H9 (cell line): ENCODE results near the gene RAB24. TPM values are rescaled to one million over a fixed set of nuclear protein-coding genes. Genes with fewer than 3 reads are reported as not detected.
A peak's percentile ranks its signal among the peaks of the same experiment; 100 is the strongest.

Experiments used
- DNase-seq: peaks from one replicate; pipeline ENCODE4 v3.0.0-alpha.2; 2017
- H2AFZ ChIP-seq: one replicate; pipeline ENCODE4 v1.6.1; 2013; ENCODE audit warnings: mild to moderate bottlenecking, low read length, control low read depth, moderate library complexity
- H2AK5ac ChIP-seq: 2 replicates; pipeline ENCODE4 v1.6.1; 2013; ENCODE audit warnings: low read length, control low read depth, mixed read lengths; ENCODE audit not compliant: insufficient read length
- H2BK120ac ChIP-seq: one replicate; pipeline ENCODE4 v1.6.1; 2013; ENCODE audit warnings: low read depth, mild to moderate bottlenecking, low read length, control low read depth, inconsistent platforms; ENCODE audit not compliant: poor library complexity, severe bottlenecking
- H2BK12ac ChIP-seq: 2 replicates; pipeline ENCODE4 v1.6.1; 2013; ENCODE audit warnings: low read length, control low read depth, mixed read lengths, low read depth; ENCODE audit not compliant: insufficient read length
- H2BK15ac ChIP-seq: 2 replicates; pipeline ENCODE4 v1.6.1; 2013; ENCODE audit warnings: low read depth, low read length, control low read depth
- H2BK20ac ChIP-seq: one replicate; pipeline ENCODE4 v1.6.1; 2013; ENCODE audit warnings: low read depth, mild to moderate bottlenecking, low read length, control low read depth, inconsistent platforms; ENCODE audit not compliant: poor library complexity, severe bottlenecking
- H2BK5ac ChIP-seq: 2 replicates; pipeline ENCODE4 v1.6.1; 2013; ENCODE audit warnings: low read length, control low read depth, mixed read lengths; ENCODE audit not compliant: insufficient read length
- H3K14ac ChIP-seq: 2 replicates; pipeline ENCODE4 v1.6.1; 2013; ENCODE audit warnings: low read length, control low read depth; ENCODE audit not compliant: insufficient read depth
- H3K18ac ChIP-seq: 2 replicates; pipeline ENCODE4 v1.6.1; 2013; ENCODE audit warnings: low read depth, mild to moderate bottlenecking, mixed read lengths, low read length, control low read depth; ENCODE audit not compliant: insufficient read length
- H3K23ac ChIP-seq: 2 replicates; pipeline ENCODE4 v1.6.1; 2013; ENCODE audit warnings: low read length, control low read depth, mixed read lengths, low read depth; ENCODE audit not compliant: insufficient read length
- H3K23me2 ChIP-seq: 2 replicates; pipeline ENCODE4 v1.6.1; 2013; ENCODE audit warnings: low read depth, mild to moderate bottlenecking, mixed read lengths, low read length, control low read depth; ENCODE audit not compliant: insufficient read length, poor library complexity, severe bottlenecking
- H3K27ac ChIP-seq: 2 replicates; pipeline ENCODE4 v1.5.1; 2013; ENCODE audit warnings: low read length, control low read depth, mixed read lengths, low read depth; ENCODE audit not compliant: insufficient read length
- H3K27me3 ChIP-seq: 2 replicates; pipeline ENCODE4 v1.6.1; 2013; ENCODE audit warnings: low read length, control low read depth, inconsistent platforms; ENCODE audit not compliant: insufficient read depth
- H3K4ac ChIP-seq: 2 replicates; pipeline ENCODE4 v1.6.1; 2013; ENCODE audit warnings: low read depth, mild to moderate bottlenecking, control low read depth, inconsistent platforms, low read length, moderate library complexity
- H3K4me1 ChIP-seq: 2 replicates; pipeline ENCODE4 v1.6.1; 2013; ENCODE audit warnings: low read length, control low read depth, inconsistent platforms; ENCODE audit not compliant: insufficient read depth
- H3K4me2 ChIP-seq: 2 replicates; pipeline ENCODE4 v1.6.1; 2013; ENCODE audit warnings: low read length, control low read depth, mixed read lengths; ENCODE audit not compliant: insufficient read length, insufficient read depth
- H3K56ac ChIP-seq: 2 replicates; pipeline ENCODE4 v1.6.1; 2013; ENCODE audit warnings: low read depth, mild to moderate bottlenecking, mixed read lengths, low read length, control low read depth; ENCODE audit not compliant: insufficient read length
- H3K79me1 ChIP-seq: 2 replicates; pipeline ENCODE4 v1.6.1; 2013; ENCODE audit warnings: low read depth, mild to moderate bottlenecking, moderate library complexity, low read length, control low read depth, inconsistent platforms; ENCODE audit not compliant: insufficient read depth, poor library complexity, severe bottlenecking
- H3K79me2 ChIP-seq: 2 replicates; pipeline ENCODE4 v1.6.1; 2013; ENCODE audit warnings: low read length, control low read depth, inconsistent platforms; ENCODE audit not compliant: insufficient read depth
- H3K9ac ChIP-seq: 2 replicates; pipeline ENCODE4 v1.6.1; 2013; ENCODE audit warnings: low read length, control low read depth, mixed read lengths; ENCODE audit not compliant: insufficient read length; ENCODE audit errors: extremely low read depth
- H3K9me3 ChIP-seq: one replicate; pipeline ENCODE4 v1.6.1; 2013; ENCODE audit warnings: low read depth, low read length, inconsistent platforms; ENCODE audit not compliant: control insufficient read depth
- H3T11ph ChIP-seq: one replicate; pipeline ENCODE4 v1.6.1; 2013; ENCODE audit warnings: mild to moderate bottlenecking, low read length, control low read depth, inconsistent platforms
- H4K20me1 ChIP-seq: one replicate; pipeline ENCODE4 v1.6.1; 2013; ENCODE audit not compliant: control insufficient read depth, insufficient read length, insufficient read depth
- H4K5ac ChIP-seq: 2 replicates; pipeline ENCODE4 v1.6.1; 2013; ENCODE audit warnings: low read depth, mild to moderate bottlenecking, mixed read lengths, low read length, control low read depth; ENCODE audit not compliant: insufficient read length
- H4K8ac ChIP-seq: replicated peaks from 2 replicates; pipeline ENCODE4 v1.6.1; 2013; ENCODE audit warnings: low read length, control low read depth, mixed read lengths, low read depth; ENCODE audit not compliant: insufficient read length
- H4K91ac ChIP-seq: 2 replicates; pipeline ENCODE4 v1.6.1; 2013; ENCODE audit warnings: low read depth, mild to moderate bottlenecking, moderate library complexity, mixed read lengths, low read length, control low read depth; ENCODE audit not compliant: insufficient read length
- H3K27ac Mint-ChIP-seq, 3 experiments: 2 replicates in 2 of 3; 3 replicates in 1 of 3; pipeline ENCODE4 v1.8.0; 2020 to 2021; ENCODE audit warnings: mixed read lengths in 3 of 3, mild to moderate bottlenecking in 1 of 3, moderate library complexity in 1 of 3
- H3K27me3 Mint-ChIP-seq: 2 replicates; pipeline ENCODE4 v1.8.0; 2021; ENCODE audit warnings: low read depth, mild to moderate bottlenecking, moderate library complexity, mixed read lengths
- H3K36me3 Mint-ChIP-seq, 3 experiments: 2 replicates in 2 of 3; 3 replicates in 1 of 3; pipeline ENCODE4 v1.8.0; 2020 to 2021; ENCODE audit warnings: low read depth in 3 of 3, mixed read lengths in 3 of 3; ENCODE audit not compliant: insufficient read depth in 1 of 3
- H3K4me1 Mint-ChIP-seq, 2 experiments: 2 replicates each; pipeline ENCODE4 v1.8.0; 2020; ENCODE audit warnings: mixed read lengths in 2 of 2
- H3K4me3 Mint-ChIP-seq, 2 experiments: 2 replicates in 1 of 2; 3 replicates in 1 of 2; pipeline ENCODE4 v1.8.0; 2020 to 2021; ENCODE audit warnings: mild to moderate bottlenecking in 2 of 2, mixed read lengths in 2 of 2, moderate library complexity in 1 of 2
- H3K9me3 Mint-ChIP-seq, 2 experiments: 2 replicates in 1 of 2; 3 replicates in 1 of 2; pipeline ENCODE4 v1.8.0; 2020; ENCODE audit warnings: mild to moderate bottlenecking in 2 of 2, mixed read lengths in 2 of 2, moderate library complexity in 1 of 2
- CTCF ChIP-seq: fragments of 200-600 bp; sonication (generic); conservative IDR thresholded peaks from 3 replicates; pipeline ENCODE4 v1.8.0; 2021; ENCODE audit warnings: antibody characterized with exemption, mild to moderate bottlenecking
- WGBS: extraction: QIAGEN DNeasy Blood & Tissue Kit; methylation state at CpG from one replicate; pipeline ENCODE4 v1.1.7; 2013; ENCODE audit warnings: missing lambda C conversion rate, low lambda C conversion rate, mixed read lengths; ENCODE audit not compliant: insufficient read length; ENCODE audit errors: extremely low coverage; 5-methylcytosine and 5-hydroxymethylcytosine counted together
- total RNA-seq: library from RNA; stranded (reverse); gene quantifications from 2 replicates; pipeline ENCODE4 v1.2.1, GENCODE V29; 2021

RAB24 gene
- total RNA-seq, 1 experiment from 2014 or later: 17.6 TPM

GRCh38 chr5:177325868-177326381, 22.4 kb upstream of the RAB24 start:
- peak overlapping the region; percentile 3 for H3K18ac ChIP-seq
- no peak overlapping the region for H3K23ac ChIP-seq
- H3K9me3 ChIP-seq: no peaks in the 10 kb centered on the region
- no peaks in the 10 kb centered on the region for H3K79me2 ChIP-seq
- no peak overlapping the region for H4K5ac ChIP-seq
- H2BK5ac ChIP-seq: no peak overlapping the region
- WGBS: no CpG with 5 or more reads among the region's 1 CpG
- no peaks in the 10 kb centered on the region for H3K23me2 ChIP-seq
- H2BK20ac ChIP-seq: no peak overlapping the region
- no peak overlapping the region for H3K4me2 ChIP-seq
- H3K4me1 ChIP-seq: peaks cover 9% of the 10 kb centered on the region; the same call in 1 of the 2 replicates
- TF ChIP-seq CTCF: no peak
- H2BK12ac ChIP-seq: no peak overlapping the region
- no peaks in the 10 kb centered on the region for H3K27me3 Mint-ChIP-seq
- no peak overlapping the region for H2BK120ac ChIP-seq
- no peak for DNase-seq
- H3K27ac Mint-ChIP-seq: peak overlapping the region; percentile 82 to 96 (median 94)
- no peak overlapping the region for H4K8ac ChIP-seq
- H3K56ac ChIP-seq: no peak overlapping the region
- peaks cover 2 to 26% (median 25%) of the 10 kb centered on the region in 3 experiments; a peak in 5 of 7 replicates for H3K36me3 Mint-ChIP-seq
- no peaks in the 10 kb centered on the region for H3K79me1 ChIP-seq
- no peak overlapping the region for H3T11ph ChIP-seq
- H3K9ac ChIP-seq: no peak overlapping the region
- no peak overlapping the region for H2AFZ ChIP-seq
- H3K14ac ChIP-seq: peak overlapping the region; percentile 5; the same call in 1 of the 2 replicates
- peaks cover 25 to 34% of the 10 kb centered on the region in 2 experiments for H3K4me1 Mint-ChIP-seq
- no peaks in the 10 kb centered on the region for H3K9me3 Mint-ChIP-seq
- no peak overlapping the region for H2BK15ac ChIP-seq
- peak overlapping the region in 1 of 2 experiments; percentile 18; a peak in 2 of 5 replicates for H3K4me3 Mint-ChIP-seq
- peaks cover 2% of the 10 kb centered on the region for H4K20me1 ChIP-seq
- H3K27me3 ChIP-seq: no peaks in the 10 kb centered on the region
- H2AK5ac ChIP-seq: no peak overlapping the region
- no peak overlapping the region for H4K91ac ChIP-seq
- H3K27ac ChIP-seq: peak overlapping the region; percentile 53
- H3K4ac ChIP-seq: no peak overlapping the region; the same call in 1 of the 2 replicates
